K562 (cell line): ENCODE measurements around the gene MED19. TPM values are rescaled to one million over a fixed set of nuclear protein-coding genes. Genes with fewer than 3 reads are reported as not detected.

ENCODE experiments used
- BCLAF1 ChIP-seq, 2 experiments: fragments of 450-650 bp in 1 of 2; IDR thresholded peaks; 2 replicates each; pipeline ENCODE4 v1.6.1; 2011 to 2017; ENCODE audit warnings: low read depth in 2 of 2, antibody characterized with exemption in 1 of 2, borderline replicate concordance in 1 of 2, low read length in 1 of 2, mild to moderate bottlenecking in 1 of 2, mixed read lengths in 1 of 2; ENCODE audit not compliant: control insufficient read depth in 1 of 2
- BRD4 ChIP-seq: fragments of 200-600 bp; sonication (generic); IDR thresholded peaks from 2 replicates; pipeline ENCODE4 v1.6.1; 2017; ENCODE audit warnings: inconsistent platforms
- CEBPB ChIP-seq: fragments of 450-650 bp; IDR thresholded peaks from 2 replicates; pipeline ENCODE4 v1.6.1; 2016; ENCODE audit warnings: missing genetic modification characterization, missing compliant biosample characterization
- GTF3C2 ChIP-seq: IDR thresholded peaks from 3 replicates; pipeline ENCODE4 v1.6.1; 2011; ENCODE audit warnings: borderline replicate concordance, mild to moderate bottlenecking, moderate library complexity; ENCODE audit not compliant: insufficient read length; ENCODE audit errors: extremely low read depth
- ID3 ChIP-seq, 2 experiments: fragments of 250-450 bp in 1 of 2; fragments of 450-650 bp in 1 of 2; sonication (Bioruptor Pico) in 1 of 2; IDR thresholded peaks; 2 replicates each; pipeline versions ENCODE4 v1.6.1 to v1.8.0; 2016 to 2021; ENCODE audit warnings: mild to moderate bottlenecking in 2 of 2, moderate library complexity in 2 of 2, missing compliant biosample characterization in 1 of 2, missing genetic modification characterization in 1 of 2
- NFIX ChIP-seq: fragments of 250-450 bp; sonication (Bioruptor Pico); IDR thresholded peaks from 2 replicates; pipeline ENCODE4 v1.4.0; 2020; ENCODE audit warnings: low read depth, mild to moderate bottlenecking, moderate library complexity
- SAP30 ChIP-seq: fragments of 200-600 bp; sonication (generic); IDR thresholded peaks from 2 replicates; pipeline ENCODE4 v1.6.1; 2012; ENCODE audit warnings: borderline replicate concordance, low read depth, mild to moderate bottlenecking, moderate library complexity, low read length, control low read depth, inconsistent platforms; ENCODE audit not compliant: insufficient read depth, poor library complexity, severe bottlenecking
- VEZF1 ChIP-seq: fragments of 200-800 bp; sonication (Bioruptor generic); IDR thresholded peaks from 2 replicates; pipeline ENCODE4 v1.6.1; 2017; ENCODE audit warnings: missing genetic modification characterization, missing compliant biosample characterization
- ZBTB11 ChIP-seq, 3 experiments: fragments of 200-800 bp in 1 of 3; fragments of 250-450 bp in 1 of 3; fragments of 450-650 bp in 1 of 3; sonication (Bioruptor Pico) in 1 of 3; sonication (Bioruptor generic) in 1 of 3; formaldehyde crosslinking in 1 of 3; IDR thresholded peaks; 2 replicates each; pipeline versions ENCODE4 v1.6.1 to v1.8.0; 2016 to 2022; ENCODE audit warnings: mild to moderate bottlenecking in 2 of 3, missing genetic modification characterization in 2 of 3, missing compliant biosample characterization in 1 of 3, moderate library complexity in 1 of 3
- ZNF121 ChIP-seq: sonication (generic); formaldehyde crosslinking; conservative IDR thresholded peaks from 2 replicates; pipeline ENCODE4 v1.8.0; 2022; ENCODE audit warnings: missing genetic modification reagents
- ZNF175 ChIP-seq: fragments of 200-800 bp; sonication (Bioruptor generic); IDR thresholded peaks from 2 replicates; pipeline ENCODE4 v1.6.1; 2016; ENCODE audit warnings: low read depth, mild to moderate bottlenecking, missing genetic modification characterization, missing compliant biosample characterization
- ZNF347 ChIP-seq: fragments of 450-650 bp; formaldehyde crosslinking; IDR thresholded peaks from 2 replicates; pipeline ENCODE4 v1.4.0; 2020; ENCODE audit warnings: low read depth, mild to moderate bottlenecking, moderate library complexity
- ZNF76 ChIP-seq: fragments of 250-450 bp; sonication (Bioruptor Pico); IDR thresholded peaks from 2 replicates; pipeline ENCODE4 v1.4.0; 2020; ENCODE audit warnings: mild to moderate bottlenecking, moderate library complexity, borderline replicate concordance
- polyA plus RNA-seq, 8 experiments: library from polyadenylated mRNA; depleted of rRNA in 4 of 8; stranded (reverse) in 5 of 8; unstranded in 3 of 8; fragments of >200 nt; fragmentation: Nextera tagmentation in 2 of 8; fragmentation: Illumina TruSeq in 1 of 8; extraction: Ambion mirVana in 2 of 8; extraction: Trizol in 1 of 8; gene quantifications; 2 replicates each; pipeline versions ENCODE4 v1.2.1 to v1.2.3, GENCODE V29; 2011 to 2014; ENCODE audit warnings: inconsistent platforms in 1 of 8, missing spikeins in 1 of 8
- total RNA-seq, 7 experiments: library from RNA; depleted of rRNA in 6 of 7; stranded (reverse); fragments of >200 nt in 6 of 7; fragmentation: Illumina TruSeq in 2 of 7; extraction: Trizol in 2 of 7; gene quantifications; 2 replicates each; pipeline versions ENCODE4 v1.2.1 to v1.2.3, GENCODE V29; 2011 to 2021; ENCODE audit warnings: low replicate concordance in 1 of 7

The MED19 gene
- total and polyA plus RNA-seq, 9 of the 15 experiments (the other 6 are each of a cell fraction or from before 2014, with no cell fraction given) = 7.3 to 23.5 (median 15.0) TPM

- TF ChIP-seq BCLAF1 (IDR thresholded peaks at IDR 0.05; ENCODE audit: borderline replicate concordance in 1 of 2, control insufficient read depth in 1 of 2, low read depth in 2 of 2, low read length in 1 of 2) (0 out of 4 replicates have a peak, but pooled peaks of 1 of the 2 experiments have one; percentile 4), VEZF1 (CRISPR knock-in tag) (no peak), BRD4 (peak; percentile 71; the same call in 1 of the 2 replicates), ZNF76 (CRISPR knock-in tag) (no peak), ZNF175 (CRISPR knock-in tag) (no peak), ZNF121 (CRISPR knock-in tag) (no peak), GTF3C2 (no peak), ID3 (CRISPR knock-in tag; IDR thresholded peaks at IDR 0.05) (no peak), ID3 (tag; IDR thresholded peaks at IDR 0.05) (no peak), SAP30 (peak; percentile 12), ZNF347 (CRISPR knock-in tag) (no peak), NFIX (no peak), ZBTB11 (CRISPR knock-in tag; IDR thresholded peaks at IDR 0.05) (peak in 1 of 3 experiments; percentile 16; a peak in 2 of 6 replicates), CEBPB (tag) (no peak)
These were observed 43.6 kb downstream of the MED19 start (continued) for GRCh38 chr11:57668434-57668782.
